Stomach (tissue), 9 donors: Measurements from ENCODE around the gene VIPR2. TPM values are rescaled to one million over a fixed set of nuclear protein-coding genes. Genes with fewer than 3 reads are reported as not detected.
A peak's percentile ranks its signal among the peaks of the same experiment; 100 is the strongest.

Source experiments
- DNase-seq, 2 donors: peaks; one replicate each; pipeline versions ENCODE4 v3.0.0 to v3.0.0-alpha.2; 2013 to 2019
- H3K27ac ChIP-seq, 5 donors: fragments of 200-600 bp in 4 of 5; sonication (generic) in 4 of 5; one replicate each; pipeline ENCODE4 v1.5.1; 2013 to 2019; ENCODE audit warnings: mild to moderate bottlenecking in 1 of 5, moderate library complexity in 1 of 5
- H3K27me3 ChIP-seq, 3 donors: fragments of 200-600 bp; sonication (generic); one replicate each; pipeline ENCODE4 v1.5.1; 2017 to 2019; ENCODE audit warnings: mixed run types in 1 of 3
- H3K36me3 ChIP-seq, 4 donors: fragments of 200-600 bp; sonication (generic); 1 replicate in 3 of 4; 2 replicates in 1 of 4; pipeline ENCODE4 v1.5.1; 2016 to 2019
- H3K4me1 ChIP-seq, 4 donors: fragments of 200-600 bp; sonication (generic); one replicate each; pipeline ENCODE4 v1.5.1; 2016 to 2019
- H3K4me3 ChIP-seq, 4 donors: fragments of 200-600 bp; sonication (generic) in 3 of 4; one replicate each; pipeline ENCODE4 v1.5.1; 2016 to 2019; ENCODE audit warnings: mild to moderate bottlenecking in 1 of 4
- H3K9me3 ChIP-seq, 4 donors: fragments of 200-600 bp; sonication (generic); one replicate each; pipeline ENCODE4 v1.5.1; 2016 to 2019
- EP300 ChIP-seq: sonication (generic); formaldehyde crosslinking; IDR thresholded peaks from one replicate; pipeline ENCODE4 v1.6.1; 2017; ENCODE audit warnings: antibody characterized with exemption
- POLR2A ChIP-seq, 4 donors: fragments of 450-650 bp; IDR thresholded peaks; one replicate each; pipeline ENCODE4 v1.6.1; 2016; ENCODE audit warnings: antibody characterized with exemption in 4 of 4, control low read depth in 2 of 4, mild to moderate bottlenecking in 1 of 4, moderate library complexity in 1 of 4
- POLR2AphosphoS5 ChIP-seq, 3 donors: sonication (generic); formaldehyde crosslinking; IDR thresholded peaks; one replicate each; pipeline ENCODE4 v1.6.1; 2016; ENCODE audit warnings: antibody characterized with exemption in 3 of 3
- WGBS, 5 donors: extraction: QIAGEN DNeasy Blood & Tissue Kit in 3 of 5; methylation state at CpG; one replicate each; pipeline versions ENCODE4 v1.1.5 to v1.1.7; 2013 to 2018; 5-methylcytosine and 5-hydroxymethylcytosine counted together
- intact Hi-C: fragments of 100-400 bp; cut with DNase I; formaldehyde crosslinking; loops from one replicate; pipeline ENCODE4 v1.15.1; 2023; ENCODE audit warnings: low total_unique reads
- polyA plus RNA-seq, 3 donors: library from polyadenylated mRNA; stranded (reverse); fragments of 200-250 nt; gene quantifications; one replicate each; pipeline ENCODE4 v1.2.3, GENCODE V29; 2013
- total RNA-seq, 5 donors: library from RNA; depleted of rRNA; stranded (reverse); fragments of >200 nt; gene quantifications; one replicate each; pipeline versions ENCODE4 v1.1.0 to v1.2.3, GENCODE V29; 2014 to 2016
- TF ChIP-seq, protein P1 (sequence below), 7 experiments: fragments of 450-650 bp in 4 of 7; fragments of 200-600 bp in 3 of 7; sonication (generic) in 3 of 7; IDR thresholded peaks; one replicate each; pipeline ENCODE4 v1.5.1; 2016 to 2019; ENCODE audit warnings: antibody characterized with exemption in 7 of 7, control low read depth in 2 of 7, mild to moderate bottlenecking in 1 of 7
- donor health status: healthy with polysubstance abuse.
- donor health status: Bipolar disorder and iron deficiency.
- donor health status: healthy.

Gene VIPR2
- total and polyA plus RNA-seq, 8 donors, result 1.2 to 25.4 (median 4.6) TPM

DNA sequence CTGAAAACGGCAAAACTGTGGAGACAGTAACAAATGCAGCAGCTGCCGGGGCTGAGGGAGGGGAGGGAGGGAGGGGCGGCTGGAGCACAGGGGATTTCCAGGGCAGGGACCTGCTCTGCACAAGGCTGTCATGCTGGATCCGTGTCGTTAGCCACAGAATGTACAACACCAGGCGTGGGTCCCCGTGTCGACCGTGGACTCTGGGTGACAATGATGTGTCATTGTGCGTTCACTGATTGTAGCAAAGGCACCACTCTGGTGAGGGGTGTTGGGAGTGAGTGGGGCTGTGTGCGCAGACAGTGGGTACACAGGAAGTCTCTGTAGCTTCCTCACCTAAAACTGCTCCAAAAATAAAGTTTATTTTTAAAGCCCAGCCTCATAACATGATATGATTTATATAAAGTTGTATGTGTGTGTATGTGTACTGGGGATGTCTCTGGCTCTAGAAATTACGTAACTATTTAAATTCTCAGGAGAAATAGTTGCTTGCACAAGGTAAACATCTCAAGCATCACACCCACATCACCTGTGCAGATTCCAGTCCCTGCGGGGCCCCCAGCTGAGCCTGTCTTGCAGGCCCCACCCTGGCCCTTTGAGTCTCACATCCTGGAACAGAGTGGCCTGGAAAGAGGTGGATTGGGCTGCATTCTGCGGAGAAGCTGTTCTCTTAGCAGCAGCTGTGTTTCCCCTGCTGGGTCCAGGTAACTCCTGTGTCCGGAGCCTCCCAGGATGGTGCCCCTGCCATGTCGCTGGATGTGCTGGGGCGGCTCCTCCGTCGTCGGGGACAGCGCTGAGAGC, 152.6 kb downstream of the VIPR2 start:
- 27 to 44% (median 35%) methylated on average over 19 to 21 of the region's 21 CpGs for WGBS, 5 donors
- Histone ChIP-seq H3K27me3 (peaks cover 0 to 81% (median 31%) of the 10 kb centered on the region in 3 donors), H3K4me1 (peaks cover 0 to 7% (median 4%) of the 10 kb centered on the region in 4 donors), H3K27ac (no peak overlapping the region), H3K36me3 (no peaks in the 10 kb centered on the region), H3K9me3 (peaks cover 0 to 18% (median 8%) of the 10 kb centered on the region in 4 donors), H3K4me3 (no peak overlapping the region)
- intact Hi-C loops, result no loop called here
- TF ChIP-seq POLR2AphosphoS5 (IDR thresholded peaks at IDR 0.05) (no peak), POLR2A (IDR thresholded peaks at IDR 0.05) (no peak), EP300 (no peak)
- TF ChIP-seq, protein P1, sequence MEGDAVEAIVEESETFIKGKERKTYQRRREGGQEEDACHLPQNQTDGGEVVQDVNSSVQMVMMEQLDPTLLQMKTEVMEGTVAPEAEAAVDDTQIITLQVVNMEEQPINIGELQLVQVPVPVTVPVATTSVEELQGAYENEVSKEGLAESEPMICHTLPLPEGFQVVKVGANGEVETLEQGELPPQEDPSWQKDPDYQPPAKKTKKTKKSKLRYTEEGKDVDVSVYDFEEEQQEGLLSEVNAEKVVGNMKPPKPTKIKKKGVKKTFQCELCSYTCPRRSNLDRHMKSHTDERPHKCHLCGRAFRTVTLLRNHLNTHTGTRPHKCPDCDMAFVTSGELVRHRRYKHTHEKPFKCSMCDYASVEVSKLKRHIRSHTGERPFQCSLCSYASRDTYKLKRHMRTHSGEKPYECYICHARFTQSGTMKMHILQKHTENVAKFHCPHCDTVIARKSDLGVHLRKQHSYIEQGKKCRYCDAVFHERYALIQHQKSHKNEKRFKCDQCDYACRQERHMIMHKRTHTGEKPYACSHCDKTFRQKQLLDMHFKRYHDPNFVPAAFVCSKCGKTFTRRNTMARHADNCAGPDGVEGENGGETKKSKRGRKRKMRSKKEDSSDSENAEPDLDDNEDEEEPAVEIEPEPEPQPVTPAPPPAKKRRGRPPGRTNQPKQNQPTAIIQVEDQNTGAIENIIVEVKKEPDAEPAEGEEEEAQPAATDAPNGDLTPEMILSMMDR (IDR thresholded peaks at IDR 0.05), result no peak
- DNase-seq, result peak in 1 of 2 donors; percentile 60

DNA sequence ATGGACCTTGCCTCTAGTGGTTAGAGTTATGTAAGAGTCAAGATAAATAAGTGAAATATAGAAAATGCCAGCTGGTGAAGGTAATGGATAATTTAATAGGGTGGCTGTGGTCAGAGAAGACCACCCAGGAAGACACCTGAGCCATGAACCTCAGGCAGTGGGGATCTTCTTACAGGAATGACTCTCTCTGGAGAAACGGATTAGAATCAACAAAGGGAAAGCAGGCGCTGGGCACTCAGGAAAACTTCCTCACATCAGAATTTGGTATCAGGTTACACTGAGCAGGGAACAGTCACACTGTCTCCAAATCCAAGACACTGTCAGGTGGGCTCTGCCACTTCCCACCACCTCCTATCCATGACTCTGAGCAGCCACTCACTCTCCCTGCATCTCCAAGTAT, 155.7 kb downstream of the VIPR2 start:
- peaks cover 0 to 53% (median 22%) of the 10 kb centered on the region in 3 donors for H3K27me3 ChIP-seq
- H3K9me3 ChIP-seq, result peaks cover 0 to 12% (median 6%) of the 10 kb centered on the region in 4 donors
- peaks cover 0 to 7% (median 0%) of the 10 kb centered on the region in 4 donors for H3K4me1 ChIP-seq
- no peak overlapping the region for H3K27ac ChIP-seq
- DNase-seq, result no peak
- H3K4me3 ChIP-seq, result no peak overlapping the region
- intact Hi-C loops, result no loop called here
- TF ChIP-seq POLR2A (IDR thresholded peaks at IDR 0.05) (no peak), POLR2AphosphoS5 (IDR thresholded peaks at IDR 0.05) (no peak), EP300 (no peak)
- TF ChIP-seq, protein P1 (IDR thresholded peaks at IDR 0.05), result no peak
- 66 to 86% (median 73%) methylated on average over 2 of the region's 2 CpGs for WGBS, 5 donors
- H3K36me3 ChIP-seq, result no peaks in the 10 kb centered on the region

DNA sequence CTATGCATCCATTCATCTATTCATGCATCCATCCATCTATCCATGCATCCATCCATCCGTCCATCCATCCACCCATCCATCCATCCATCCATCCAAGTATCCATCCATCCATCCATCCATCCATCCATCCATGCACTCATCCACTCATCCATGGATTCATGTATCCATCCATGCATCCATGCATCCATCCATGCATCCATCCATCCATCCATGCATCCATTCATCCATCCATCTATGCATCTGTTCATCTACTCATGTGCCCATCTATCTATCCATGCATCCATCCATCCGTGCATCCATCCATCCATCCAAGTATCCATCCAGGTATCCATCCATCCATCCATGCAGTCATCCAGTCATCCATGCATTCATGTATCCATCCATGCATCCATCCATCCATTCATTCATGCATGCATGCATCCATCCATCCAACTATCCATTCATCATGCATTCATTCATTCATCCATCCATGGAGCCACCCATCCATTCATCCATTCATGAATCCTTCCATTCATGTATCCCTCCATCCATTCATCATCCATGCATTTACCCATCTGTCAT, 156.3 kb downstream of the VIPR2 start:
- 54 to 76% (median 73%) methylated on average over 2 of the region's 2 CpGs for WGBS, 5 donors
- no peaks in the 10 kb centered on the region for H3K36me3 ChIP-seq
- intact Hi-C loops, result no loop called here
- no peak overlapping the region for H3K4me3 ChIP-seq
- H3K27ac ChIP-seq, result no peak overlapping the region
- H3K4me1 ChIP-seq, result peaks cover 0 to 7% (median 0%) of the 10 kb centered on the region in 4 donors
- peaks cover 0 to 47% (median 16%) of the 10 kb centered on the region in 3 donors for H3K27me3 ChIP-seq
- no peak for DNase-seq
- TF ChIP-seq, protein P1 (IDR thresholded peaks at IDR 0.05), result no peak
- TF ChIP-seq EP300 (no peak), POLR2A (IDR thresholded peaks at IDR 0.05) (no peak), POLR2AphosphoS5 (IDR thresholded peaks at IDR 0.05) (no peak)
- H3K9me3 ChIP-seq, result peaks cover 0 to 14% (median 9%) of the 10 kb centered on the region in 4 donors

DNA sequence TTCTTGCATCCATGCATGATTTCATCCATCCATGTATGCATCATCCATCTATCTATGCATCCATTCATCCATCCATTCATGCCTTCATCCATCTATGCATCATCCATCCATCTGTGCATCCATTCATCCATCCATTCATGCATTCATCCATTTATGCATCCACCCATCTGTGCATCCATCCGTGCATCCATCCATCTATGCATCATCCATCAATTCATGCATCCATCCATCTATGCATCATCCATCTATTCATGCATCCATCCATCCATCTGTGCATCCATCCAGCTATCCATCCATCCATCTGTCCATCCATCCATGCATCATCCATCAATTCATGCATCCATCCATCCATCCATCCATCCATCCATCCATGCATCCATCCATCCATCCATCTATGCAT, 157.0 kb downstream of the VIPR2 start:
- peaks cover 0 to 7% (median 0%) of the 10 kb centered on the region in 4 donors for H3K4me1 ChIP-seq
- no peaks in the 10 kb centered on the region for H3K36me3 ChIP-seq
- WGBS, 5 donors, result 30 to 84% (median 67%) methylated on average over 1 of the region's 1 CpG
- no peak for DNase-seq
- peaks cover 0 to 40% (median 12%) of the 10 kb centered on the region in 3 donors for H3K27me3 ChIP-seq
- TF ChIP-seq EP300, result no peak
- no peak for TF ChIP-seq POLR2AphosphoS5 (IDR thresholded peaks at IDR 0.05)
- TF ChIP-seq, protein P1 (IDR thresholded peaks at IDR 0.05), result no peak
- no peak for TF ChIP-seq POLR2A (IDR thresholded peaks at IDR 0.05)
- H3K27ac ChIP-seq, result no peak overlapping the region
- intact Hi-C loops, result no loop called here
- H3K4me3 ChIP-seq, result no peak overlapping the region
- peaks cover under 1 to 21% (median 16%) of the 10 kb centered on the region in 4 donors for H3K9me3 ChIP-seq
